Ovary (tissue), 3 donors: ENCODE measurements around the gene NHSL2.

Experiments
- CTCF ChIP-seq, 3 donors: fragments of 450-650 bp in 2 of 3; fragments of 200-600 bp in 1 of 3; IDR thresholded peaks; one replicate each; pipeline versions ENCODE4 v1.5.1 to v1.8.0; 2016 to 2022; ENCODE audit warnings: antibody characterized with exemption in 3 of 3, mild to moderate bottlenecking in 1 of 3
- POLR2A ChIP-seq: fragments of 450-650 bp; IDR thresholded peaks from one replicate; pipeline ENCODE4 v1.6.1; 2017; ENCODE audit warnings: antibody characterized with exemption, mild to moderate bottlenecking, moderate library complexity
- donor health status: DM: no; HTN: no; CAD: no.

GRCh38 chrX:71910643-71910985 lies at the start of gene NHSL2:
- TF ChIP-seq CTCF (IDR thresholded peaks at IDR 0.05), result no peak
- TF ChIP-seq POLR2A, result no peak
